ENCODE results near the gene GTF3C5.
A peak's percentile ranks its signal among the peaks of the same experiment; 100 is the strongest.

The GTF3C5 gene

GRCh38 chr9:133050781-133051180 lies 20.0 kb downstream of the GTF3C5 start:
- Histone ChIP-seq H3K4me1 (ENCODE audit: control insufficient read depth in 2 of 2, insufficient read depth in 2 of 2, low read length in 2 of 2) (peaks cover 2 to 13% of the 10 kb centered on the region in 2 donors), H3K36me3 (ENCODE audit: control insufficient read depth in 2 of 2, insufficient read depth in 2 of 2, low read length in 2 of 2) (peaks cover 32 to 62% of the 10 kb centered on the region in 2 donors), H3K4me3 (ENCODE audit: low read length in 2 of 2) (no peak overlapping the region), H3K9ac (ENCODE audit: low read depth in 1 of 2, low read length in 2 of 2) (no peak overlapping the region), H3K9me3 (ENCODE audit: control insufficient read depth in 2 of 2, low read length in 2 of 2) (no peaks in the 10 kb centered on the region), H3K27ac (ENCODE audit: low read depth in 2 of 2, low read length in 2 of 2) (peak overlapping the region; percentile 17 to 38), H3K27me3 (ENCODE audit: control insufficient read depth in 2 of 2, insufficient read depth in 2 of 2, low read length in 2 of 2) (no peaks in the 10 kb centered on the region)

GRCh38 chr9:133051281-133051900 lies 20.6 kb downstream of the GTF3C5 start:
- Histone ChIP-seq H3K36me3 (ENCODE audit: control insufficient read depth in 2 of 2, insufficient read depth in 2 of 2, low read length in 2 of 2) (peaks cover 34 to 64% of the 10 kb centered on the region in 2 donors), H3K27ac (ENCODE audit: low read depth in 2 of 2, low read length in 2 of 2) (peak overlapping the region; percentile 17 to 38), H3K4me1 (ENCODE audit: control insufficient read depth in 2 of 2, insufficient read depth in 2 of 2, low read length in 2 of 2) (peaks cover 2 to 13% of the 10 kb centered on the region in 2 donors), H3K9me3 (ENCODE audit: control insufficient read depth in 2 of 2, low read length in 2 of 2) (no peaks in the 10 kb centered on the region), H3K9ac (ENCODE audit: low read depth in 1 of 2, low read length in 2 of 2) (no peak overlapping the region), H3K27me3 (ENCODE audit: control insufficient read depth in 2 of 2, insufficient read depth in 2 of 2, low read length in 2 of 2) (no peaks in the 10 kb centered on the region), H3K4me3 (ENCODE audit: low read length in 2 of 2) (no peak overlapping the region)

- peaks cover 2 to 13% of the 10 kb centered on the region in 2 donors for H3K4me1 ChIP-seq (ENCODE audit: control insufficient read depth in 2 of 2, insufficient read depth in 2 of 2, low read length in 2 of 2)
- no peak overlapping the region for H3K9ac ChIP-seq (ENCODE audit: low read depth in 1 of 2, low read length in 2 of 2)
- no peaks in the 10 kb centered on the region for H3K9me3 ChIP-seq (ENCODE audit: control insufficient read depth in 2 of 2, low read length in 2 of 2)
- H3K27me3 ChIP-seq (ENCODE audit: control insufficient read depth in 2 of 2, insufficient read depth in 2 of 2, low read length in 2 of 2), result no peaks in the 10 kb centered on the region
- H3K4me3 ChIP-seq (ENCODE audit: low read length in 2 of 2), result no peak overlapping the region
- H3K36me3 ChIP-seq (ENCODE audit: control insufficient read depth in 2 of 2, insufficient read depth in 2 of 2, low read length in 2 of 2), result peaks cover 34 to 65% of the 10 kb centered on the region in 2 donors
- no peak overlapping the region for H3K27ac ChIP-seq (ENCODE audit: low read depth in 2 of 2, low read length in 2 of 2)
These were observed 21.3 kb downstream of the GTF3C5 start for GRCh38 chr9:133051966-133052539.

GRCh38 chr9:133054194-133054890 lies 23.5 kb downstream of the GTF3C5 start:
- H3K4me1 ChIP-seq (ENCODE audit: control insufficient read depth in 2 of 2, insufficient read depth in 2 of 2, low read length in 2 of 2), result peaks cover 2 to 13% of the 10 kb centered on the region in 2 donors
- no peaks in the 10 kb centered on the region for H3K9me3 ChIP-seq (ENCODE audit: control insufficient read depth in 2 of 2, low read length in 2 of 2)
- peaks cover 35 to 60% of the 10 kb centered on the region in 2 donors for H3K36me3 ChIP-seq (ENCODE audit: control insufficient read depth in 2 of 2, insufficient read depth in 2 of 2, low read length in 2 of 2)
- no peak overlapping the region for H3K9ac ChIP-seq (ENCODE audit: low read depth in 1 of 2, low read length in 2 of 2)
- no peak overlapping the region for H3K27ac ChIP-seq (ENCODE audit: low read depth in 2 of 2, low read length in 2 of 2)
- no peaks in the 10 kb centered on the region for H3K27me3 ChIP-seq (ENCODE audit: control insufficient read depth in 2 of 2, insufficient read depth in 2 of 2, low read length in 2 of 2)
- H3K4me3 ChIP-seq (ENCODE audit: low read length in 2 of 2), result no peak overlapping the region

- peaks cover 2 to 13% of the 10 kb centered on the region in 2 donors for H3K4me1 ChIP-seq (ENCODE audit: control insufficient read depth in 2 of 2, insufficient read depth in 2 of 2, low read length in 2 of 2)
- H3K27ac ChIP-seq (ENCODE audit: low read depth in 2 of 2, low read length in 2 of 2), result no peak overlapping the region
- H3K27me3 ChIP-seq (ENCODE audit: control insufficient read depth in 2 of 2, insufficient read depth in 2 of 2, low read length in 2 of 2), result no peaks in the 10 kb centered on the region
- peaks cover 35 to 58% of the 10 kb centered on the region in 2 donors for H3K36me3 ChIP-seq (ENCODE audit: control insufficient read depth in 2 of 2, insufficient read depth in 2 of 2, low read length in 2 of 2)
- no peak overlapping the region for H3K9ac ChIP-seq (ENCODE audit: low read depth in 1 of 2, low read length in 2 of 2)
- H3K4me3 ChIP-seq (ENCODE audit: low read length in 2 of 2), result no peak overlapping the region
- H3K9me3 ChIP-seq (ENCODE audit: control insufficient read depth in 2 of 2, low read length in 2 of 2), result no peaks in the 10 kb centered on the region
These were observed 24.2 kb downstream of the GTF3C5 start for GRCh38 chr9:133054966-133055365.

- H3K9ac ChIP-seq (ENCODE audit: low read depth in 1 of 2, low read length in 2 of 2), result no peak overlapping the region
- no peaks in the 10 kb centered on the region for H3K27me3 ChIP-seq (ENCODE audit: control insufficient read depth in 2 of 2, insufficient read depth in 2 of 2, low read length in 2 of 2)
- no peak overlapping the region for H3K4me3 ChIP-seq (ENCODE audit: low read length in 2 of 2)
- no peak overlapping the region for H3K27ac ChIP-seq (ENCODE audit: low read depth in 2 of 2, low read length in 2 of 2)
- peaks cover 35 to 54% of the 10 kb centered on the region in 2 donors for H3K36me3 ChIP-seq (ENCODE audit: control insufficient read depth in 2 of 2, insufficient read depth in 2 of 2, low read length in 2 of 2)
- peaks cover 2 to 6% of the 10 kb centered on the region in 2 donors for H3K4me1 ChIP-seq (ENCODE audit: control insufficient read depth in 2 of 2, insufficient read depth in 2 of 2, low read length in 2 of 2)
- no peaks in the 10 kb centered on the region for H3K9me3 ChIP-seq (ENCODE audit: control insufficient read depth in 2 of 2, low read length in 2 of 2)
These were observed 25.1 kb downstream of the GTF3C5 start for GRCh38 chr9:133055788-133056420.

GRCh38 chr9:133056533-133056932 lies 25.7 kb downstream of the GTF3C5 start:
- H3K27ac ChIP-seq (ENCODE audit: low read depth in 2 of 2, low read length in 2 of 2), result no peak overlapping the region
- no peak overlapping the region for H3K9ac ChIP-seq (ENCODE audit: low read depth in 1 of 2, low read length in 2 of 2)
- peaks cover 35 to 48% of the 10 kb centered on the region in 2 donors for H3K36me3 ChIP-seq (ENCODE audit: control insufficient read depth in 2 of 2, insufficient read depth in 2 of 2, low read length in 2 of 2)
- no peaks in the 10 kb centered on the region for H3K9me3 ChIP-seq (ENCODE audit: control insufficient read depth in 2 of 2, low read length in 2 of 2)
- no peak overlapping the region for H3K4me3 ChIP-seq (ENCODE audit: low read length in 2 of 2)
- no peaks in the 10 kb centered on the region for H3K27me3 ChIP-seq (ENCODE audit: control insufficient read depth in 2 of 2, insufficient read depth in 2 of 2, low read length in 2 of 2)
- H3K4me1 ChIP-seq (ENCODE audit: control insufficient read depth in 2 of 2, insufficient read depth in 2 of 2, low read length in 2 of 2), result peaks cover 0 to under 1% of the 10 kb centered on the region in 2 donors

- no peak overlapping the region for H3K4me3 ChIP-seq (ENCODE audit: low read length in 2 of 2)
- no peaks in the 10 kb centered on the region for H3K4me1 ChIP-seq (ENCODE audit: control insufficient read depth in 2 of 2, insufficient read depth in 2 of 2, low read length in 2 of 2)
- H3K9ac ChIP-seq (ENCODE audit: low read depth in 1 of 2, low read length in 2 of 2), result no peak overlapping the region
- H3K27me3 ChIP-seq (ENCODE audit: control insufficient read depth in 2 of 2, insufficient read depth in 2 of 2, low read length in 2 of 2), result no peaks in the 10 kb centered on the region
- H3K9me3 ChIP-seq (ENCODE audit: control insufficient read depth in 2 of 2, low read length in 2 of 2), result no peaks in the 10 kb centered on the region
- peaks cover 35 to 44% of the 10 kb centered on the region in 2 donors for H3K36me3 ChIP-seq (ENCODE audit: control insufficient read depth in 2 of 2, insufficient read depth in 2 of 2, low read length in 2 of 2)
- H3K27ac ChIP-seq (ENCODE audit: low read depth in 2 of 2, low read length in 2 of 2), result no peak overlapping the region
These were observed 26.2 kb downstream of the GTF3C5 start for GRCh38 chr9:133057006-133057405.

GRCh38 chr9:133057553-133057952 lies 26.8 kb downstream of the GTF3C5 start:
- Histone ChIP-seq H3K27me3 (ENCODE audit: control insufficient read depth in 2 of 2, insufficient read depth in 2 of 2, low read length in 2 of 2) (no peaks in the 10 kb centered on the region), H3K9me3 (ENCODE audit: control insufficient read depth in 2 of 2, low read length in 2 of 2) (no peaks in the 10 kb centered on the region), H3K36me3 (ENCODE audit: control insufficient read depth in 2 of 2, insufficient read depth in 2 of 2, low read length in 2 of 2) (peaks cover 35 to 40% of the 10 kb centered on the region in 2 donors), H3K4me3 (ENCODE audit: low read length in 2 of 2) (no peak overlapping the region), H3K4me1 (ENCODE audit: control insufficient read depth in 2 of 2, insufficient read depth in 2 of 2, low read length in 2 of 2) (no peaks in the 10 kb centered on the region), H3K9ac (ENCODE audit: low read depth in 1 of 2, low read length in 2 of 2) (no peak overlapping the region), H3K27ac (ENCODE audit: low read depth in 2 of 2, low read length in 2 of 2) (no peak overlapping the region)

- Histone ChIP-seq H3K4me1 (ENCODE audit: control insufficient read depth in 2 of 2, insufficient read depth in 2 of 2, low read length in 2 of 2) (no peaks in the 10 kb centered on the region), H3K4me3 (ENCODE audit: low read length in 2 of 2) (no peak overlapping the region), H3K27me3 (ENCODE audit: control insufficient read depth in 2 of 2, insufficient read depth in 2 of 2, low read length in 2 of 2) (no peaks in the 10 kb centered on the region), H3K36me3 (ENCODE audit: control insufficient read depth in 2 of 2, insufficient read depth in 2 of 2, low read length in 2 of 2) (peaks cover 35 to 37% of the 10 kb centered on the region in 2 donors), H3K9me3 (ENCODE audit: control insufficient read depth in 2 of 2, low read length in 2 of 2) (no peaks in the 10 kb centered on the region), H3K9ac (ENCODE audit: low read depth in 1 of 2, low read length in 2 of 2) (no peak overlapping the region), H3K27ac (ENCODE audit: low read depth in 2 of 2, low read length in 2 of 2) (no peak overlapping the region)
These were observed 27.3 kb downstream of the GTF3C5 start for GRCh38 chr9:133058071-133058470.
